H1 (cell line): ENCODE data around the gene DCHS1. TPM values are rescaled to one million over a fixed set of nuclear protein-coding genes. Genes with fewer than 3 reads are reported as not detected.
A peak's percentile ranks its signal among the peaks of the same experiment; 100 is the strongest.

ENCODE experiments used
- CTCF ChIA-PET: fragments of 300-600 bp; sonication (Branson Sonifier 250); formaldehyde crosslinking; loops from one replicate; lab custom pipeline; 2021; ENCODE audit not compliant: partially characterized antibody; lab: Charles Lee
- POLR2A ChIA-PET: fragments of 300-600 bp; sonication (Branson Sonifier 250); formaldehyde crosslinking; loops from one replicate; lab custom pipeline; 2021; ENCODE audit warnings: inconsistent platforms; ENCODE audit not compliant: partially characterized antibody; lab: Charles Lee
- DNase-seq, 2 experiments: peaks; one replicate each; pipeline versions ENCODE4 v3.0.0 to v3.0.0-alpha.2; 2010 to 2022; ENCODE audit warnings: low spot score in 2 of 2, low read depth in 1 of 2, mixed read lengths in 1 of 2
- FAIRE-seq: peaks from 2 replicates; lab custom pipeline; 2011; peaks lifted over from hg19 to GRCh38; lab: Jason Lieb, UNC
- H2AFZ ChIP-seq: 2 replicates; pipeline ENCODE4 v1.8.1; 2012; ENCODE audit warnings: low read length, inconsistent platforms
- H2AK5ac ChIP-seq: 2 replicates; pipeline ENCODE4 v1.6.1; 2013; ENCODE audit warnings: low read depth, low read length
- H2BK120ac ChIP-seq: replicated peaks from 2 replicates; pipeline ENCODE3; 2013; ENCODE audit warnings: low read depth, low read length, inconsistent platforms
- H2BK12ac ChIP-seq: 2 replicates; pipeline ENCODE4 v1.6.1; 2013; ENCODE audit warnings: low read depth, low read length
- H2BK15ac ChIP-seq: 2 replicates; pipeline ENCODE4 v1.6.1; 2013; ENCODE audit warnings: low read length
- H2BK20ac ChIP-seq: 2 replicates; pipeline ENCODE4 v1.6.1; 2013; ENCODE audit warnings: low read length
- H2BK5ac ChIP-seq: 2 replicates; pipeline ENCODE4 v1.6.1; 2013; ENCODE audit warnings: low read depth, low read length
- H3K14ac ChIP-seq: 2 replicates; pipeline ENCODE4 v1.6.1; 2013; ENCODE audit warnings: inconsistent platforms; ENCODE audit not compliant: insufficient read length
- H3K18ac ChIP-seq: 2 replicates; pipeline ENCODE4 v1.6.1; 2013; ENCODE audit warnings: low read length; ENCODE audit errors: extremely low read depth
- H3K23ac ChIP-seq: 2 replicates; pipeline ENCODE4 v1.6.1; 2013; ENCODE audit warnings: inconsistent platforms; ENCODE audit not compliant: insufficient read length
- H3K23me2 ChIP-seq: 2 replicates; pipeline ENCODE4 v1.6.1; 2013; ENCODE audit warnings: low read depth, low read length
- H3K27ac ChIP-seq: 2 replicates; pipeline ENCODE4 v1.6.1; 2011; ENCODE audit warnings: low read depth, low read length, inconsistent platforms
- H3K27me3 ChIP-seq, 4 experiments: replicated peaks in 1 of 4; 1 replicate in 1 of 4; 2 replicates in 3 of 4; pipeline versions ENCODE4 v1.6.1 to v1.8.1; 2011 to 2013; ENCODE audit warnings: low read length in 3 of 4, mild to moderate bottlenecking in 3 of 4, inconsistent platforms in 2 of 4, mixed read lengths in 2 of 4, moderate library complexity in 1 of 4; ENCODE audit not compliant: control insufficient read depth in 3 of 4, insufficient read depth in 3 of 4; ENCODE audit errors: extremely low read depth in 1 of 4
- H3K36me3 ChIP-seq, 4 experiments: 2 replicates each; pipeline versions ENCODE4 v1.6.1 to v1.8.1; 2011 to 2013; ENCODE audit warnings: mild to moderate bottlenecking in 4 of 4, low read length in 3 of 4, moderate library complexity in 2 of 4, control low read depth in 1 of 4, inconsistent platforms in 1 of 4; ENCODE audit not compliant: insufficient read depth in 4 of 4, control insufficient read depth in 2 of 4
- H3K4ac ChIP-seq: replicated peaks from 2 replicates; pipeline ENCODE3; 2013; ENCODE audit warnings: low read length, low read depth, mixed read lengths, inconsistent platforms; ENCODE audit not compliant: insufficient read length
- H3K4me1 ChIP-seq, 4 experiments: replicated peaks in 1 of 4; 1 replicate in 1 of 4; 2 replicates in 3 of 4; pipeline versions ENCODE4 v1.6.1 to v1.8.1; 2011 to 2013; ENCODE audit warnings: low read length in 3 of 4, inconsistent platforms in 2 of 4, mixed read lengths in 1 of 4; ENCODE audit not compliant: insufficient read depth in 4 of 4, control insufficient read depth in 3 of 4
- H3K4me2 ChIP-seq, 2 experiments: 2 replicates each; pipeline versions ENCODE4 v1.6.1 to v1.8.1; 2011 to 2013; ENCODE audit warnings: low read depth in 2 of 2, low read length in 2 of 2, control low read depth in 1 of 2, inconsistent platforms in 1 of 2, mild to moderate bottlenecking in 1 of 2; ENCODE audit not compliant: insufficient read depth in 1 of 2
- H3K4me3 ChIP-seq, 4 experiments: fragments of 200-600, 300-600 bp in 1 of 4; sonication (generic), shearing (Covaris generic), sonication (Bioruptor Twin) in 1 of 4; 2 replicates each; pipeline versions ENCODE4 v1.5.1 to v1.8.1; 2011 to 2016; ENCODE audit warnings: low read length in 4 of 4, low read depth in 3 of 4, control low read depth in 2 of 4, inconsistent platforms in 2 of 4, mild to moderate bottlenecking in 2 of 4, mixed read lengths in 1 of 4, moderate library complexity in 1 of 4; ENCODE audit not compliant: insufficient read depth in 2 of 4; ENCODE audit errors: extremely low read depth in 1 of 4
- H3K56ac ChIP-seq: replicated peaks from 2 replicates; pipeline ENCODE3; 2013; ENCODE audit warnings: low read depth, mild to moderate bottlenecking, mixed read lengths, low read length, inconsistent platforms; ENCODE audit not compliant: insufficient read length
- H3K79me1 ChIP-seq: 2 replicates; pipeline ENCODE4 v1.6.1; 2013; ENCODE audit warnings: low read depth, low read length, control low read depth
- H3K79me2 ChIP-seq, 2 experiments: 2 replicates each; pipeline versions ENCODE4 v1.6.1 to v1.8.1; 2012 to 2013; ENCODE audit warnings: low read length in 2 of 2, mild to moderate bottlenecking in 2 of 2, inconsistent platforms in 1 of 2; ENCODE audit not compliant: insufficient read depth in 2 of 2, control insufficient read depth in 1 of 2
- H3K9ac ChIP-seq, 4 experiments: replicated peaks in 1 of 4; 1 replicate in 1 of 4; 2 replicates in 3 of 4; pipeline versions ENCODE4 v1.6.1 to v1.8.1; 2011 to 2013; ENCODE audit warnings: low read depth in 3 of 4, low read length in 3 of 4, control low read depth in 2 of 4, mild to moderate bottlenecking in 2 of 4, moderate library complexity in 2 of 4, inconsistent platforms in 1 of 4; ENCODE audit errors: extremely low read depth in 1 of 4
- H3K9me3 ChIP-seq, 2 experiments: 2 replicates each; pipeline versions ENCODE4 v1.6.1 to v1.8.1; 2012 to 2013; ENCODE audit warnings: mild to moderate bottlenecking in 2 of 2, moderate library complexity in 2 of 2, control low read depth in 1 of 2, inconsistent platforms in 1 of 2, low read depth in 1 of 2, low read length in 1 of 2, mixed read lengths in 1 of 2; ENCODE audit not compliant: insufficient read depth in 2 of 2
- H4K20me1 ChIP-seq, 2 experiments: replicated peaks in 1 of 2; 2 replicates each; pipeline versions ENCODE3 to v1.8.1; 2011 to 2013; ENCODE audit warnings: inconsistent platforms in 2 of 2, low read length in 2 of 2, mild to moderate bottlenecking in 1 of 2; ENCODE audit not compliant: insufficient read depth in 2 of 2, control insufficient read depth in 1 of 2
- H4K5ac ChIP-seq: 2 replicates; pipeline ENCODE4 v1.6.1; 2013; ENCODE audit warnings: low read length, low read depth, mixed read lengths, inconsistent platforms; ENCODE audit not compliant: insufficient read length
- H4K8ac ChIP-seq: 2 replicates; pipeline ENCODE4 v1.8.0; 2013; ENCODE audit warnings: mild to moderate bottlenecking, moderate library complexity, low read length, inconsistent platforms; ENCODE audit not compliant: insufficient read depth; ENCODE audit errors: extremely low read depth
- H4K91ac ChIP-seq: replicated peaks from 2 replicates; pipeline ENCODE3; 2013; ENCODE audit warnings: low read length, mixed read lengths, inconsistent platforms; ENCODE audit not compliant: insufficient read length
- CHD1 ChIP-seq: IDR thresholded peaks from 2 replicates; pipeline ENCODE4 v1.6.1; 2012; ENCODE audit warnings: low read depth, low read length, improper control_type of control experiment
- CTBP2 ChIP-seq: IDR thresholded peaks from 2 replicates; pipeline ENCODE4 v1.7.0; 2011; ENCODE audit warnings: borderline replicate concordance, mild to moderate bottlenecking, moderate library complexity, mixed read lengths, low read length; ENCODE audit not compliant: insufficient read depth, insufficient read length
- RAD21 ChIP-seq, 2 experiments: IDR thresholded peaks in 1 of 2; conservative IDR thresholded peaks in 1 of 2; 2 replicates each; pipeline ENCODE4 v1.6.1; 2011; ENCODE audit warnings: low read depth in 2 of 2, low read length in 2 of 2, improper control_type of control experiment in 1 of 2, inconsistent platforms in 1 of 2, mild to moderate bottlenecking in 1 of 2, moderate library complexity in 1 of 2
- WGBS, 2 experiments: shearing (Covaris generic) in 1 of 2; methylation state at CpG; one replicate each; pipeline versions ENCODE4 v1.1.6 to v1.1.7; 2013 to 2015; ENCODE audit warnings: low lambda C conversion rate in 2 of 2, mixed read lengths in 2 of 2, inconsistent platforms in 1 of 2, low coverage in 1 of 2, missing lambda C conversion rate in 1 of 2; ENCODE audit not compliant: insufficient replicate concordance in 2 of 2, insufficient coverage in 1 of 2, insufficient read length in 1 of 2; ENCODE audit errors: extremely low coverage in 1 of 2, missing lambda C conversion rate in 1 of 2; 5-methylcytosine and 5-hydroxymethylcytosine counted together
- polyA plus RNA-seq, 7 experiments: library from polyadenylated mRNA; depleted of rRNA in 3 of 7; stranded (reverse) in 5 of 7; unstranded in 2 of 7; fragments of >200 nt in 5 of 7; fragments of 200-250 nt in 2 of 7; gene quantifications; 1 replicate in 5 of 7; 2 replicates in 1 of 7; 4 replicates in 1 of 7; pipeline versions ENCODE4 v1.2.1 to v1.2.3, GENCODE V29; 2011 to 2013; ENCODE audit warnings: missing spikeins in 2 of 7, mixed read lengths in 2 of 7
- total RNA-seq: library from RNA; stranded (reverse); fragmentation: NEBNext Ultra II Directional; extraction: Animal tissue kit (Norgen Biotek cat#: 25700); gene quantifications from 2 replicates; pipeline ENCODE4 v1.2.1, GENCODE V29; 2021
- TF ChIP-seq, protein P1 (sequence below), 3 experiments: IDR thresholded peaks; 1 replicate in 2 of 3; 2 replicates in 1 of 3; pipeline versions ENCODE4 v1.5.1 to v1.6.1; 2011; ENCODE audit warnings: low read length in 3 of 3, mild to moderate bottlenecking in 3 of 3, inconsistent platforms in 2 of 3, low read depth in 1 of 3, moderate library complexity in 1 of 3; ENCODE audit not compliant: insufficient read depth in 1 of 3; ENCODE audit errors: control extremely low read depth in 1 of 3

The DCHS1 gene
- total and polyA plus RNA-seq, 2 of the 8 experiments (the other 6 are each of a cell fraction or from before 2014, with no cell fraction given): 8.2 to 10.5 TPM

DNA sequence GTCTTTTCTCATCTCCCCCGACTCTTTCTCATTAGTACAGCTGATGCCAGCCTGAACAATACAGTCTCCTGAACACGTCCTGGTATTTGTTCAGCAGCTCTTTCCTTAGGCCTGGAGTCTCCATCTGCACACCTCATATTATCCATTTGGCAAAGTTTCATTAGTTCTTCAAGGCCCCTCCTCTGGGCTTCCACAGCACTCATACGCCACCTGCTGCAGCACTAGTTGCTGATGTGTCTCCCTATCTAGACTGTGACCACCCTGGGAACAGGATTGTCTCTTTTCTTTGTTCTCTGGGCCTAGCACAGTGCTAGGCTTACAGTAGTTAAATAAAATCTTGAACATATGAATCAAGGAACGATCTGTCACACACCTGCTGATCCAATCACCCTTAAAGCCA is 17.2 kb downstream of the DCHS1 start:
- CTCF ChIA-PET: interaction anchor here (1.0 to 1.6 kb wide), 4 partner anchors 9 to 109 kb away, joined by 3 to 5 read pairs (median 4); partner anchors contain the start of gene DCHS1
- no peak overlapping the region for H2BK120ac ChIP-seq
- H4K5ac ChIP-seq: no peak overlapping the region
- H3K18ac ChIP-seq: no peak overlapping the region
- H3K9me3 ChIP-seq: no peaks in the 10 kb centered on the region
- H4K91ac ChIP-seq: no peak overlapping the region
- DNase-seq: no peak
- no peaks in the 10 kb centered on the region; a peak in 1 of 8 replicates for H3K36me3 ChIP-seq
- no peak overlapping the region for H2AK5ac ChIP-seq
- H3K23me2 ChIP-seq: no peaks in the 10 kb centered on the region
- no peak overlapping the region for H2BK15ac ChIP-seq
- no peak overlapping the region for H2AFZ ChIP-seq
- 83% methylated on average over 4 of the region's 4 CpGs; no CpG with 5 or more reads in 1 of the 2 experiments for WGBS, 2 experiments
- no peaks in the 10 kb centered on the region for H3K79me2 ChIP-seq
- POLR2A ChIA-PET: interaction anchor here (0.6 to 1.2 kb wide), 3 partner anchors 18 to 27 kb away, joined by 3 to 4 read pairs (median 3); partner anchors contain the start of genes TAF10 and TPP1
- no peak overlapping the region for H2BK20ac ChIP-seq
- H3K14ac ChIP-seq: no peak overlapping the region
- no peak overlapping the region for H3K56ac ChIP-seq
- H3K4me1 ChIP-seq: no peaks in the 10 kb centered on the region
- no peak overlapping the region for H3K4ac ChIP-seq
- H3K27ac ChIP-seq: no peak overlapping the region
- no peaks in the 10 kb centered on the region; a peak in 1 of 7 replicates for H3K27me3 ChIP-seq
- no peak overlapping the region for H2BK12ac ChIP-seq
- H3K79me1 ChIP-seq: no peaks in the 10 kb centered on the region
- TF ChIP-seq, protein P1, sequence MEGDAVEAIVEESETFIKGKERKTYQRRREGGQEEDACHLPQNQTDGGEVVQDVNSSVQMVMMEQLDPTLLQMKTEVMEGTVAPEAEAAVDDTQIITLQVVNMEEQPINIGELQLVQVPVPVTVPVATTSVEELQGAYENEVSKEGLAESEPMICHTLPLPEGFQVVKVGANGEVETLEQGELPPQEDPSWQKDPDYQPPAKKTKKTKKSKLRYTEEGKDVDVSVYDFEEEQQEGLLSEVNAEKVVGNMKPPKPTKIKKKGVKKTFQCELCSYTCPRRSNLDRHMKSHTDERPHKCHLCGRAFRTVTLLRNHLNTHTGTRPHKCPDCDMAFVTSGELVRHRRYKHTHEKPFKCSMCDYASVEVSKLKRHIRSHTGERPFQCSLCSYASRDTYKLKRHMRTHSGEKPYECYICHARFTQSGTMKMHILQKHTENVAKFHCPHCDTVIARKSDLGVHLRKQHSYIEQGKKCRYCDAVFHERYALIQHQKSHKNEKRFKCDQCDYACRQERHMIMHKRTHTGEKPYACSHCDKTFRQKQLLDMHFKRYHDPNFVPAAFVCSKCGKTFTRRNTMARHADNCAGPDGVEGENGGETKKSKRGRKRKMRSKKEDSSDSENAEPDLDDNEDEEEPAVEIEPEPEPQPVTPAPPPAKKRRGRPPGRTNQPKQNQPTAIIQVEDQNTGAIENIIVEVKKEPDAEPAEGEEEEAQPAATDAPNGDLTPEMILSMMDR (IDR thresholded peaks at IDR 0.05; ENCODE audit: control extremely low read depth in 1 of 3, insufficient read depth in 1 of 3, low read depth in 1 of 3, low read length in 3 of 3): no peak
- TF ChIP-seq CTBP2: no peak
- no peak for TF ChIP-seq CHD1
- peak in 1 of 2 experiments; percentile 13; a peak in 1 of 4 replicates for TF ChIP-seq RAD21 (IDR thresholded peaks at IDR 0.05 in 1 of 2, conservative IDR thresholded peaks at IDR 0.05 in 1 of 2; ENCODE audit: low read depth in 2 of 2, low read length in 2 of 2)
- TF ChIP-seq, all 59 proteins: peak for 1
- Histone ChIP-seq H3K4me2 (no peak overlapping the region), H3K4me3 (no peak overlapping the region), H3K23ac (no peak overlapping the region), H3K9ac (0 out of 7 replicates have a peak overlapping the region, but pooled peaks of 1 of the 4 experiments have one; percentile 8), H2BK5ac (no peak overlapping the region), H4K20me1 (peaks cover 0 to 2% of the 10 kb centered on the region in 2 experiments), H4K8ac (no peak overlapping the region)
- no peak for FAIRE-seq
